GM23338 (cell line): Measurements from ENCODE around the gene RUNX1. TPM values are rescaled to one million over a fixed set of nuclear protein-coding genes. Genes with fewer than 3 reads are reported as not detected.

Experiments
- ETS1 ChIP-seq: IDR thresholded peaks from 2 replicates; pipeline ENCODE4 v1.6.1; 2016; ENCODE audit warnings: antibody characterized with exemption
- EZH2 ChIP-seq: fragments of 200-600 bp; sonication (generic); IDR thresholded peaks from one replicate; pipeline ENCODE4 v1.8.0; 2017; ENCODE audit warnings: antibody characterized with exemption, mild to moderate bottlenecking, low read depth; ENCODE audit not compliant: unreplicated experiment
- EZH2phosphoT487 ChIP-seq: fragments of 200-600 bp; sonication (generic); IDR thresholded peaks from one replicate; pipeline ENCODE4 v1.8.1; 2018; ENCODE audit warnings: antibody characterized with exemption; ENCODE audit not compliant: unreplicated experiment
- JUNB ChIP-seq: IDR thresholded peaks from one replicate; pipeline ENCODE4 v1.6.1; 2016; ENCODE audit warnings: antibody characterized with exemption; ENCODE audit not compliant: unreplicated experiment
- NANOG ChIP-seq: IDR thresholded peaks from 2 replicates; pipeline ENCODE4 v1.6.1; 2016; ENCODE audit warnings: antibody characterized with exemption, borderline replicate concordance
- STAT1 ChIP-seq: IDR thresholded peaks from one replicate; pipeline ENCODE4 v1.6.1; 2016; ENCODE audit warnings: antibody characterized with exemption; ENCODE audit not compliant: unreplicated experiment
- ZNF114 ChIP-seq: fragments of 250-450 bp; sonication (Bioruptor Pico); IDR thresholded peaks from 2 replicates; pipeline ENCODE4 v1.5.0; 2020; ENCODE audit warnings: mild to moderate bottlenecking, moderate library complexity
- ZNF462 ChIP-seq: fragments of 250-450 bp; sonication (Bioruptor Pico); IDR thresholded peaks from 2 replicates; pipeline ENCODE4 v1.5.0; 2020; ENCODE audit warnings: mild to moderate bottlenecking, moderate library complexity
- polyA plus RNA-seq: library from polyadenylated mRNA; unstranded; fragments of >200 nt; fragmentation: Nextera tagmentation; extraction: Ambion mirVana; gene quantifications from 2 replicates; pipeline ENCODE4 v1.2.1, GENCODE V29; 2016
- total RNA-seq: library from RNA; depleted of rRNA; stranded (reverse); fragments of >200 nt; shearing (Covaris generic); gene quantifications from 2 replicates; pipeline ENCODE4 v1.2.3, GENCODE V29; 2014

The RUNX1 gene
- total and polyA plus RNA-seq, 2 experiments from 2014 or later = 0.29 to 1.1 TPM

DNA sequence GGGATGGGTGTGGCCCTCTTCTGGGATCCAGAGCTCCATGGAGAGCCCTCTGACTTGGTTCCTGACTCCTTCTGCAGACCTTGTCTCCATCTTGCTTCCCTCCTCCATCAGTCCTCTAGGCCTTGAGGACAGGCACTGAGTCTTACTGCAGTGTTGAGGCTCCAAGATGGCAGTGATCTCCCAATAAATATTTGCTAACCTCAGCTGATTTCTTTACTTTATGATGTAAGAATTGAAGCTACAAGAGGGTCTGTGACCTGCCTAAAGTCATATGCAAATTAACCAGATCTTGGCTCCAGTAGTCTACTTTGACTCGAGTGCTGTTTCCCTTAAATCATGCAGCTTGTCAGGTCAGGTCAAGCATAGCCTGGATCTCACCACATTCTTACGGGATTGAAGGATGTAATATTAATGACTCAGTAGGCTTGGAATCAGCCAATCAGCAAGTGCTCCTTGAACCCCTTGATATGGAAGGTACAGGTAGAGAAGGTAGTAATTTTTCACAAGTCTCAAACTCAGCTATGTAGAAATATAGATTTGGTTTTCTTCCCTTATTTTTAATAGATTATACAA lies 287.3 kb downstream of the RUNX1 start (continued):
- TF ChIP-seq ZNF462 (CRISPR knock-in tag) (no peak), STAT1 (no peak), EZH2phosphoT487 (no peak), NANOG (no peak), ETS1 (no peak), JUNB (no peak), ZNF114 (CRISPR knock-in tag) (no peak), EZH2 (no peak)
